ENCODE data around the gene XYLT2.

XYLT2 gene

DNA sequence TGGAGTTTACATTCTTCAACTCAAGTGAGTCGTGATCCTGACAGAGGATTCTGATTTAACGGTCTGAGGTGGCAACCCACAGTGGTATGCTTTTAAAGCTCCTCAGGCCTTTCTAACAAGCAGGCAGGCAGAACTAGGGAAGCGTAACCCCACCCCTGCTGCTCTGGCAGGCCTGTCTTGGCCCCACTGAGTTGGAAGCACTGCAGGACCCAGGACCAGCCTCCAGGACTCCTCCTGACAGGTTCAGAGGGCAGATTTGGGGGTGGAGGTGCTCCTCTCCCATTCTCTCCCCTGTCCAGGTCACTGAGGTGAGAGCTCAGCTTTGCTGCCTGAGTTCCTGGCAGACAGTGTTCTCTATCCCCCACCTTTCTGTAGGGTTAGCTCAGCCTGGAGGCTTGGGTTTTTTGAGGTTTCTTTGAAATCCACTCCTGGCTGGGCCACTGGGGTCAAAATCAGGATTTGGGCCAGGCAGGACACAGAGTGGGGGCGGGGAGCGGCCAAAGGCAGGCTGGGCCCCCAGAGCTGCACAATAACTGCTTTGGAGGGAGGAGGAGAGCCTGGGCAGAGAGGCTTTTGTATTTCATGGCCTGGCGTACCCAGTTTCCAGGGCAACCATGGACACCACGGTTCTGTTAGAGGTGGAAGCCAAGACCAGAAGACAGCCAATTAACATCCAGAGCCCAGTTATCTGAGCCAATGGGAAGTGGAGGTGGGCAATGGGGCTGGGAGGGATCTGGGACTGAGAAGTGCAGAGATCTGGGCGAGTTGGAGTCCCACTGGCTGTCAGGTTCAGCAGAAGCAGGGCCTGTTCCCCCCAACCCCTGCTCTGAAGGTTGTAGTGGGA is 17.5 kb downstream of the XYLT2 start:
- H3K36me3 ChIP-seq: peaks cover 62% of the 10 kb centered on the region
- peaks cover 5 to 6% of the 10 kb centered on the region in 2 experiments for H3K4me1 ChIP-seq (ENCODE audit: control insufficient read depth in 1 of 2, insufficient read depth in 1 of 2, low read depth in 1 of 2, low read length in 1 of 2)

DNA sequence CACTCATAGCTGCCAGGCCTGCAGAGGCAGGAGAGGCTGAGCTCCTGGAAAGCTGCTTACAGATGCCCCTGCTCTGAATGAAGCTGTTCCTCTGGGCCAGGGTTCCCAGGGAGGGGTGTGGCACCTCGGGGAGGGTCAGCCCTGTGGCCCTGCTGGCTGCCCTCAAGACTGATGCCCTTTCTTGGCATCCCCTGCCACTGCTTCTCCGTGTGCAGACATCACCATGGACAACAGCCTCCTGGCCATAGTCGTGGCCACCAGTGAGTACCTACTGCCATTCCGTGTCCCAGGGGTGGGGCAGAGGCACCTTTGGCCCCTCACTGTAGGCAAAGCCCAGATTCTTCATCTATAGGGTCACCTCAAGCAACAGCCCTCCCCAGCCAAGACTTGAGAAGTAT is 18.1 kb downstream of the XYLT2 start:
- TF ChIP-seq, protein P1, sequence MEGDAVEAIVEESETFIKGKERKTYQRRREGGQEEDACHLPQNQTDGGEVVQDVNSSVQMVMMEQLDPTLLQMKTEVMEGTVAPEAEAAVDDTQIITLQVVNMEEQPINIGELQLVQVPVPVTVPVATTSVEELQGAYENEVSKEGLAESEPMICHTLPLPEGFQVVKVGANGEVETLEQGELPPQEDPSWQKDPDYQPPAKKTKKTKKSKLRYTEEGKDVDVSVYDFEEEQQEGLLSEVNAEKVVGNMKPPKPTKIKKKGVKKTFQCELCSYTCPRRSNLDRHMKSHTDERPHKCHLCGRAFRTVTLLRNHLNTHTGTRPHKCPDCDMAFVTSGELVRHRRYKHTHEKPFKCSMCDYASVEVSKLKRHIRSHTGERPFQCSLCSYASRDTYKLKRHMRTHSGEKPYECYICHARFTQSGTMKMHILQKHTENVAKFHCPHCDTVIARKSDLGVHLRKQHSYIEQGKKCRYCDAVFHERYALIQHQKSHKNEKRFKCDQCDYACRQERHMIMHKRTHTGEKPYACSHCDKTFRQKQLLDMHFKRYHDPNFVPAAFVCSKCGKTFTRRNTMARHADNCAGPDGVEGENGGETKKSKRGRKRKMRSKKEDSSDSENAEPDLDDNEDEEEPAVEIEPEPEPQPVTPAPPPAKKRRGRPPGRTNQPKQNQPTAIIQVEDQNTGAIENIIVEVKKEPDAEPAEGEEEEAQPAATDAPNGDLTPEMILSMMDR (IDR thresholded peaks at IDR 0.05): no peak
- Histone ChIP-seq H3K4me3 (ENCODE audit: low read depth in 1 of 2, low read length in 1 of 2) (no peak overlapping the region), H3K4me1 (ENCODE audit: control insufficient read depth in 1 of 2, insufficient read depth in 1 of 2, low read depth in 1 of 2, low read length in 1 of 2) (peaks cover 5 to 6% of the 10 kb centered on the region in 2 experiments), H3K27me3 (no peaks in the 10 kb centered on the region), H3K36me3 (peaks cover 61% of the 10 kb centered on the region), H3K27ac (no peak overlapping the region), H3K9me3 (no peaks in the 10 kb centered on the region)

More for the DNA sequence above, 17.5 kb downstream of the XYLT2 start:
- no peaks in the 10 kb centered on the region for H3K27me3 ChIP-seq
- H3K4me3 ChIP-seq (ENCODE audit: low read depth in 1 of 2, low read length in 1 of 2): no peak overlapping the region
- H3K9me3 ChIP-seq: no peaks in the 10 kb centered on the region
- TF ChIP-seq, protein P1 (IDR thresholded peaks at IDR 0.05): no peak
- H3K27ac ChIP-seq: no peak overlapping the region

DNA sequence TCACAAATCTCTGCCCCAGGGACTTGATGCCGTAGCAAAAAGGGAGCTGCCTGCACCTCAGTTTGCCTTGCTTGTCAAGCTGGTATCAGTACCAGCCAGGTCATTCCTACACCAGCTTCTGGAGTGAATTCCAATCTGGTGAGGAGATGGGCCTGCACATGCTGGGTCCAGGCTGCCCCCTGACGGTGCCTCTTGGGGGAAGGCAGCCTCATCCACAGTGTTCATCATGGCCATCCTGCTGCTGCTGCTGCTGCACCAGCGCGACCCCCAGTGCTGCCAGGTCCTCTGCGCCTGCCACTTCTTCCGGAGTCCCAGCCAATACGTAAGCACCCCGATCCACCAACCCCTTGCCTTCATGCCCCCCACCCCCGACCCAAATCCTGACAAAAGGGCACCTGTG is 18.8 kb downstream of the XYLT2 start:
- TF ChIP-seq, protein P1 (IDR thresholded peaks at IDR 0.05): no peak
- H3K4me1 ChIP-seq (ENCODE audit: control insufficient read depth in 1 of 2, insufficient read depth in 1 of 2, low read depth in 1 of 2, low read length in 1 of 2): peaks cover 5 to 6% of the 10 kb centered on the region in 2 experiments
- H3K9me3 ChIP-seq: no peaks in the 10 kb centered on the region
- peaks cover 61% of the 10 kb centered on the region for H3K36me3 ChIP-seq
- no peak overlapping the region for H3K27ac ChIP-seq
- H3K27me3 ChIP-seq: no peaks in the 10 kb centered on the region
- H3K4me3 ChIP-seq (ENCODE audit: low read depth in 1 of 2, low read length in 1 of 2): no peak overlapping the region

DNA sequence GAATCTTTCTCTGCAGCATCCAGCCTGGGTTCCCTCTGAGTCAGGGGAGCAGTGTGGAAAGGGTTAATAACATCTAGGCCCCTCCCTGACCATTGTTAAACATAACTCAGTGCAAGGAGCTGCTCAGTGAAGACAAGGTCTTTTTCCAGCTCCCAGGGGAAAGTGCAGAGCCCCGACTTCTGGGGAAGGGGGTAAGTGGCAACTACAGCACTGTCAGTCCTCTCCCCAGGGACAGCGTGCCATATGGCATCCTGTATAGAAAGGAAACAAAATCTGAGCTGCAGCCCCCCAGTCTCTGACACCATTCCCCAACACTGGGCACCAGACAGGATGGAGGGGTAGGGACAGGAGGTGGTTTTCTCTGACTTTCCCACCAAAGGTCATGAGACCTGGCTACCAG is 19.2 kb downstream of the XYLT2 start:
- no peak overlapping the region for H3K4me3 ChIP-seq (ENCODE audit: low read depth in 1 of 2, low read length in 1 of 2)
- H3K27me3 ChIP-seq: no peaks in the 10 kb centered on the region
- no peak overlapping the region for H3K27ac ChIP-seq
- H3K4me1 ChIP-seq (ENCODE audit: control insufficient read depth in 1 of 2, insufficient read depth in 1 of 2, low read depth in 1 of 2, low read length in 1 of 2): peaks cover 5 to 6% of the 10 kb centered on the region in 2 experiments
- TF ChIP-seq, protein P1 (IDR thresholded peaks at IDR 0.05): no peak
- no peaks in the 10 kb centered on the region for H3K9me3 ChIP-seq
- H3K36me3 ChIP-seq: peaks cover 61% of the 10 kb centered on the region

DNA sequence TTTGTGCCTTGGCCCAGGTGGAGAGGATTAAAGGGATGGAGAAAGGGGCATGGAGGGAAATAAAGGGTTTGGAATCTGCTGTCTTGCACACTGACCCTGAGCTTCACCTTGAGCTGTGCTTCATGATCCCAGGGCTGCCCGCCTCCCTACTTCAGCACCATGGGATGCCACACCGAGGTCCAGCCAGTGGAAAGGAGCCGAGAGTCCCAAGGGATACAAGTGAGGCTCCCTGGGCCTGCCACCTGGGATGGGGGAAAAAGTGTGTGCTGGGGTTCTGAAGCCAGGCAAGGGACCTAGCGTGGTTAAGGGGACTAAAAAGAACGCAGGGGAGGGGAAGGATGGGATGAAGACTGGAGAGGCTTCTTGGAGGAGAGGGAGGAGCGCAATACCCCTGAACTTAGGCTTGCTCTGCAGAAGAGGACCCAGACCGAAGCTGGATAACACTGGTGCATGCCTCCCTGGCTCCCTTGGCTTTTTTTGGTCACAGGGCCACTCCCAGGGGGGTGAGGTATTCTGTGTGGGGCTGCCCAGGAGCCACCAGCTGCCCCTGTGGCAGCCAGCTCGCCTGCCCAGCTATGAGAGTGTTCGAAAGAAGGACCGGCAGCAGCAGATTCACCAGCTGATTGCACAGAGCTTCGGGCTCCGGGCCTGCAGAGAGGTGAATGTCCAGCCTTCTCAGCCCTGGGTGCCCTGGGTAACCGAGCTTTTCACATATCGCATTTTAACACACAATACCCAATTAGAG is 19.9 kb downstream of the XYLT2 start:
- Histone ChIP-seq H3K27ac (no peak overlapping the region), H3K27me3 (no peaks in the 10 kb centered on the region), H3K36me3 (peaks cover 60% of the 10 kb centered on the region), H3K4me1 (ENCODE audit: control insufficient read depth in 1 of 2, insufficient read depth in 1 of 2, low read depth in 1 of 2, low read length in 1 of 2) (peaks cover 5 to 6% of the 10 kb centered on the region in 2 experiments), H3K9me3 (no peaks in the 10 kb centered on the region), H3K4me3 (ENCODE audit: low read depth in 1 of 2, low read length in 1 of 2) (no peak overlapping the region)
- TF ChIP-seq, protein P1 (IDR thresholded peaks at IDR 0.05): no peak

Measured in neutrophil (primary cell).